GM19099 (cell line): ENCODE measurements around the gene FOLR1.

Experiments
- POLR2A ChIP-seq: IDR thresholded peaks from 3 replicates; pipeline ENCODE4 v1.6.1; 2011; ENCODE audit warnings: low read depth; ENCODE audit not compliant: insufficient read length; ENCODE audit errors: extremely low read depth

FOLR1 gene

GRCh38 chr11:72223615-72224563 is 31.9 kb downstream of the FOLR1 start:
- peak; percentile 52 for TF ChIP-seq POLR2A

- TF ChIP-seq POLR2A = no peak
Measured at GRCh38 chr11:72224564-72225410, 32.8 kb downstream of the FOLR1 start, which contains the start of gene INPPL1. Gene INPPL1 (plus strand): TSS chr11:72224767. CDS start chr11:72224985, 218 bp downstream.

- TF ChIP-seq POLR2A = peak; percentile 22
Measured at GRCh38 chr11:72225411-72225951, 33.5 kb downstream of the FOLR1 start.

- TF ChIP-seq POLR2A = no peak
Measured at GRCh38 chr11:72226701-72227100, 34.8 kb downstream of the FOLR1 start.

- no peak for TF ChIP-seq POLR2A
Measured at GRCh38 chr11:72227316-72228228, 35.6 kb downstream of the FOLR1 start.

- TF ChIP-seq POLR2A = no peak
Measured at GRCh38 chr11:72228229-72228843, 36.4 kb downstream of the FOLR1 start.

- TF ChIP-seq POLR2A = no peak
Measured at GRCh38 chr11:72228844-72229231, 36.9 kb downstream of the FOLR1 start.

GRCh38 chr11:72229336-72229924 is 37.5 kb downstream of the FOLR1 start:
- TF ChIP-seq POLR2A = no peak

- no peak for TF ChIP-seq POLR2A
Measured at GRCh38 chr11:72229925-72230763, 38.2 kb downstream of the FOLR1 start.

GRCh38 chr11:72230764-72231365 is 38.9 kb downstream of the FOLR1 start:
- TF ChIP-seq POLR2A = no peak

GRCh38 chr11:72231396-72232259 is 39.7 kb downstream of the FOLR1 start:
- no peak for TF ChIP-seq POLR2A

GRCh38 chr11:72232260-72233055 is 40.5 kb downstream of the FOLR1 start:
- no peak for TF ChIP-seq POLR2A
